ENCODE results near the gene BCL2.

DNA sequence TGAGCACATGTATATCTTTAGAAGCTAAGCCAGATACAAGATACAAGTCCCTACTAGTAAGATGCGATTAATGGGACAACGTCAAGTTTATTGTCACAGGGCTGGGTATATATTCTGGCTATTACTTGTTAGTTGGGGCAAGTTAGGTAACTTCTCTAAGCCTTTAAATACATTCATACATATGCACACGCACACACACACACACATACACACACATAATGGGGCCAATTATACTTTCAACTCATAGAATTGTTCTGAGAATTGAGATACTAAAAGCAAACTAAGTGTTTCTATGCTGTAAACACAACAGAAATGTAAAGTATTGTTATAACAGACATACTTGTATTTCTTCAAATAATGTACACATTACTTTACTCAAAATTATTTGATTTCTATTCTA, 116.1 kb downstream of the BCL2 start:
- TF ChIP-seq, protein P1, sequence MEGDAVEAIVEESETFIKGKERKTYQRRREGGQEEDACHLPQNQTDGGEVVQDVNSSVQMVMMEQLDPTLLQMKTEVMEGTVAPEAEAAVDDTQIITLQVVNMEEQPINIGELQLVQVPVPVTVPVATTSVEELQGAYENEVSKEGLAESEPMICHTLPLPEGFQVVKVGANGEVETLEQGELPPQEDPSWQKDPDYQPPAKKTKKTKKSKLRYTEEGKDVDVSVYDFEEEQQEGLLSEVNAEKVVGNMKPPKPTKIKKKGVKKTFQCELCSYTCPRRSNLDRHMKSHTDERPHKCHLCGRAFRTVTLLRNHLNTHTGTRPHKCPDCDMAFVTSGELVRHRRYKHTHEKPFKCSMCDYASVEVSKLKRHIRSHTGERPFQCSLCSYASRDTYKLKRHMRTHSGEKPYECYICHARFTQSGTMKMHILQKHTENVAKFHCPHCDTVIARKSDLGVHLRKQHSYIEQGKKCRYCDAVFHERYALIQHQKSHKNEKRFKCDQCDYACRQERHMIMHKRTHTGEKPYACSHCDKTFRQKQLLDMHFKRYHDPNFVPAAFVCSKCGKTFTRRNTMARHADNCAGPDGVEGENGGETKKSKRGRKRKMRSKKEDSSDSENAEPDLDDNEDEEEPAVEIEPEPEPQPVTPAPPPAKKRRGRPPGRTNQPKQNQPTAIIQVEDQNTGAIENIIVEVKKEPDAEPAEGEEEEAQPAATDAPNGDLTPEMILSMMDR (IDR thresholded peaks at IDR 0.05): no peak
- no peak for TF ChIP-seq POLR2A (IDR thresholded peaks at IDR 0.05)
